ENCODE data around the gene KIAA1586.

The KIAA1586 gene

GRCh38 chr6:57035549-57035948, 10.9 kb upstream of the KIAA1586 start:
- TF ChIP-seq SIN3A (IDR thresholded peaks at IDR 0.05; ENCODE audit: borderline replicate concordance, insufficient read depth, low read length): no peak
- no peak for TF ChIP-seq POLR2AphosphoS5 (IDR thresholded peaks at IDR 0.05; ENCODE audit: low read depth, low read length)
- no peak for TF ChIP-seq TAF1 (IDR thresholded peaks at IDR 0.05; ENCODE audit: borderline replicate concordance, insufficient read depth, low read length)
- TF ChIP-seq REST (IDR thresholded peaks at IDR 0.05; ENCODE audit: insufficient read depth in 1 of 2, low read depth in 2 of 2, low read length in 2 of 2): no peak

- TF ChIP-seq REST (IDR thresholded peaks at IDR 0.05; ENCODE audit: insufficient read depth in 1 of 2, low read depth in 2 of 2, low read length in 2 of 2) (no peak), FOXP2 (optimal IDR thresholded peaks at IDR 0.05; ENCODE audit: borderline replicate concordance, extremely low read depth, extremely low read length, insufficient read depth) (no peak), TAF1 (IDR thresholded peaks at IDR 0.05; ENCODE audit: borderline replicate concordance, insufficient read depth, low read length) (no peak), SIN3A (IDR thresholded peaks at IDR 0.05; ENCODE audit: borderline replicate concordance, insufficient read depth, low read length) (no peak), POLR2AphosphoS5 (IDR thresholded peaks at IDR 0.05; ENCODE audit: low read depth, low read length) (no peak)
These were observed 7.6 kb upstream of the KIAA1586 start for GRCh38 chr6:57038906-57039305.

- TF ChIP-seq REST (IDR thresholded peaks at IDR 0.05; ENCODE audit: insufficient read depth in 1 of 2, low read depth in 2 of 2, low read length in 2 of 2) (no peak), SIN3A (IDR thresholded peaks at IDR 0.05; ENCODE audit: borderline replicate concordance, insufficient read depth, low read length) (no peak), TAF1 (IDR thresholded peaks at IDR 0.05; ENCODE audit: borderline replicate concordance, insufficient read depth, low read length) (no peak), FOXP2 (optimal IDR thresholded peaks at IDR 0.05; ENCODE audit: borderline replicate concordance, extremely low read depth, extremely low read length, insufficient read depth) (no peak), POLR2AphosphoS5 (IDR thresholded peaks at IDR 0.05; ENCODE audit: low read depth, low read length) (no peak)
These were observed 6.5 kb upstream of the KIAA1586 start for GRCh38 chr6:57040011-57040410.

GRCh38 chr6:57044568-57044967, 1.9 kb upstream of the KIAA1586 start:
- TF ChIP-seq POLR2AphosphoS5 (IDR thresholded peaks at IDR 0.05; ENCODE audit: low read depth, low read length) (no peak), TAF1 (IDR thresholded peaks at IDR 0.05; ENCODE audit: borderline replicate concordance, insufficient read depth, low read length) (no peak), REST (IDR thresholded peaks at IDR 0.05; ENCODE audit: insufficient read depth in 1 of 2, low read depth in 2 of 2, low read length in 2 of 2) (no peak), SIN3A (IDR thresholded peaks at IDR 0.05; ENCODE audit: borderline replicate concordance, insufficient read depth, low read length) (no peak), FOXP2 (optimal IDR thresholded peaks at IDR 0.05; ENCODE audit: borderline replicate concordance, extremely low read depth, extremely low read length, insufficient read depth) (no peak)

GRCh38 chr6:57048577-57048976, 2.1 kb downstream of the KIAA1586 start:
- TF ChIP-seq TAF1 (IDR thresholded peaks at IDR 0.05; ENCODE audit: borderline replicate concordance, insufficient read depth, low read length) (no peak), POLR2AphosphoS5 (IDR thresholded peaks at IDR 0.05; ENCODE audit: low read depth, low read length) (no peak), FOXP2 (optimal IDR thresholded peaks at IDR 0.05; ENCODE audit: borderline replicate concordance, extremely low read depth, extremely low read length, insufficient read depth) (no peak), REST (IDR thresholded peaks at IDR 0.05; ENCODE audit: insufficient read depth in 1 of 2, low read depth in 2 of 2, low read length in 2 of 2) (no peak), SIN3A (IDR thresholded peaks at IDR 0.05; ENCODE audit: borderline replicate concordance, insufficient read depth, low read length) (no peak)
